ENCODE results near the gene NGF.

GRCh38 chr1:115265099-115265498 is 73.0 kb downstream of the NGF start:
- no peak for TF ChIP-seq CTCF (conservative IDR thresholded peaks at IDR 0.05; ENCODE audit: low read length)
- no peak for TF ChIP-seq EZH2phosphoT487 (IDR thresholded peaks at IDR 0.05; ENCODE audit: borderline replicate concordance)
